Muscle of leg (tissue), 9 donors: Measurements from ENCODE around the gene TCIRG1. TPM values are rescaled to one million over a fixed set of nuclear protein-coding genes. Genes with fewer than 3 reads are reported as not detected.

Experiments
- polyA plus RNA-seq, 8 donors: library from polyadenylated mRNA; unstranded; fragments of 120-200 nt; gene quantifications; one replicate each; pipeline versions ENCODE4 v1.2.1 to v1.2.3, GENCODE V29; 2013; ENCODE audit warnings: inconsistent platforms in 1 of 8, low replicate concordance in 1 of 8; ENCODE audit not compliant: insufficient read length in 8 of 8, insufficient read depth in 1 of 8
- total RNA-seq: library from RNA; stranded (reverse); fragments of 120-200 nt; gene quantifications from one replicate; pipeline ENCODE4 v1.2.4, GENCODE V29; 2013

The TCIRG1 gene
- total and polyA plus RNA-seq, 9 donors: 21.8 to 35.2 (median 27.6) TPM

Other genes starting within 250 kb of the TCIRG1 start
- gene UNC93B1, start 34.9 kb upstream of the TCIRG1 start, total RNA-seq: 5.0 TPM
- 1 to 10 TPM; 5.4 to 8.7 (median 6.5) TPM for gene UNC93B1, start 34.9 kb upstream of the TCIRG1 start, polyA plus RNA-seq
- 5.4 TPM for gene ALDH3B1, start 28.7 kb upstream of the TCIRG1 start, total RNA-seq
- 10 to 100 TPM in 1 of 8 donors, 1 to 10 TPM in 7; 3.2 to 10.7 (median 6.7) TPM for gene ALDH3B1, start 28.7 kb upstream of the TCIRG1 start, polyA plus RNA-seq
- gene NDUFS8, start 8.3 kb upstream of the TCIRG1 start, total RNA-seq: 108 TPM
- gene NDUFS8, start 8.3 kb upstream of the TCIRG1 start, polyA plus RNA-seq: 10 to 100 TPM; 67.1 to 91.2 (median 78.2) TPM
- gene CHKA, start 82.4 kb downstream of the TCIRG1 start, total RNA-seq: 14.0 TPM
- 10 to 100 TPM in 5 of 8 donors, 1 to 10 TPM in 3; 9.6 to 25.7 (median 12.1) TPM for gene CHKA, start 82.4 kb downstream of the TCIRG1 start, polyA plus RNA-seq
- 36.1 TPM for gene KMT5B, start 174.3 kb downstream of the TCIRG1 start, total RNA-seq
- gene KMT5B, start 174.3 kb downstream of the TCIRG1 start, polyA plus RNA-seq: 10 to 100 TPM; 29.6 to 42.5 (median 39.7) TPM
- 14.7 TPM for gene C11orf24, start 232.9 kb downstream of the TCIRG1 start, total RNA-seq
- gene C11orf24, start 232.9 kb downstream of the TCIRG1 start, polyA plus RNA-seq: 10 to 100 TPM; 24.6 to 39.0 (median 29.6) TPM